K562 (cell line): ENCODE data around the gene UBXN1. TPM values are rescaled to one million over a fixed set of nuclear protein-coding genes. Genes with fewer than 3 reads are reported as not detected.
A peak's percentile ranks its signal among the peaks of the same experiment; 100 is the strongest.

Experiments used
- BMI1 ChIP-seq: fragments of 150-350 bp; IDR thresholded peaks from 2 replicates; pipeline ENCODE4 v1.6.1; 2014; ENCODE audit warnings: low read length
- BRCA1 ChIP-seq, 2 experiments: fragments of 450-650 bp in 1 of 2; sonication (generic) in 1 of 2; formaldehyde crosslinking in 1 of 2; IDR thresholded peaks; 2 replicates each; pipeline versions ENCODE4 v1.5.0 to v1.6.1; 2017 to 2020; ENCODE audit warnings: mild to moderate bottlenecking in 1 of 2, missing genetic modification reagents in 1 of 2
- HMGXB4 ChIP-seq: sonication (generic); formaldehyde crosslinking; IDR thresholded peaks from 2 replicates; pipeline ENCODE4 v1.8.1; 2023; ENCODE audit warnings: mild to moderate bottlenecking, missing genetic modification reagents
- PRDM10 ChIP-seq: fragments of 450-650 bp; IDR thresholded peaks from 2 replicates; pipeline ENCODE4 v1.6.1; 2018; ENCODE audit not compliant: partially characterized antibody
- polyA plus RNA-seq, 8 experiments: library from polyadenylated mRNA; depleted of rRNA in 4 of 8; stranded (reverse) in 5 of 8; unstranded in 3 of 8; fragments of >200 nt; fragmentation: Nextera tagmentation in 2 of 8; fragmentation: Illumina TruSeq in 1 of 8; extraction: Ambion mirVana in 2 of 8; extraction: Trizol in 1 of 8; gene quantifications; 2 replicates each; pipeline versions ENCODE4 v1.2.1 to v1.2.3, GENCODE V29; 2011 to 2014; ENCODE audit warnings: inconsistent platforms in 1 of 8, missing spikeins in 1 of 8
- total RNA-seq, 7 experiments: library from RNA; depleted of rRNA in 6 of 7; stranded (reverse); fragments of >200 nt in 6 of 7; fragmentation: Illumina TruSeq in 2 of 7; extraction: Trizol in 2 of 7; gene quantifications; 2 replicates each; pipeline versions ENCODE4 v1.2.1 to v1.2.3, GENCODE V29; 2011 to 2021; ENCODE audit warnings: low replicate concordance in 1 of 7
- TF ChIP-seq, protein P1 (sequence below), 2 experiments: fragments of 450-650 bp; IDR thresholded peaks; 2 replicates each; pipeline ENCODE4 v1.6.1; 2016
- TF ChIP-seq, protein P2 (sequence below), 2 experiments: IDR thresholded peaks; 2 replicates each; pipeline ENCODE4 v1.6.1; 2012; ENCODE audit warnings: improper control_type of control experiment in 2 of 2, low read depth in 2 of 2, low read length in 2 of 2, borderline replicate concordance in 1 of 2

UBXN1 gene
- total and polyA plus RNA-seq, 9 of the 15 experiments (the other 6 are each of a cell fraction or from before 2014, with no cell fraction given), result 4.8 to 263 (median 99.7) TPM

GRCh38 chr11:62726156-62726914 is 47.5 kb upstream of the UBXN1 start (continued):
- TF ChIP-seq, protein P1, sequence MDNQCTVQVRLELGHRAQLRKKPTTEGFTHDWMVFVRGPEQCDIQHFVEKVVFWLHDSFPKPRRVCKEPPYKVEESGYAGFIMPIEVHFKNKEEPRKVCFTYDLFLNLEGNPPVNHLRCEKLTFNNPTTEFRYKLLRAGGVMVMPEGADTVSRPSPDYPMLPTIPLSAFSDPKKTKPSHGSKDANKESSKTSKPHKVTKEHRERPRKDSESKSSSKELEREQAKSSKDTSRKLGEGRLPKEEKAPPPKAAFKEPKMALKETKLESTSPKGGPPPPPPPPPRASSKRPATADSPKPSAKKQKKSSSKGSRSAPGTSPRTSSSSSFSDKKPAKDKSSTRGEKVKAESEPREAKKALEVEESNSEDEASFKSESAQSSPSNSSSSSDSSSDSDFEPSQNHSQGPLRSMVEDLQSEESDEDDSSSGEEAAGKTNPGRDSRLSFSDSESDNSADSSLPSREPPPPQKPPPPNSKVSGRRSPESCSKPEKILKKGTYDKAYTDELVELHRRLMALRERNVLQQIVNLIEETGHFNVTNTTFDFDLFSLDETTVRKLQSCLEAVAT (IDR thresholded peaks at IDR 0.05), result 0 out of 4 replicates have a peak, but pooled peaks of 1 of the 2 experiments have one; percentile 49
- no peak for TF ChIP-seq BMI1
- peak; percentile 44 for TF ChIP-seq PRDM10
- TF ChIP-seq HMGXB4, result 0 out of 2 replicates have a peak, but pooled peaks have one; percentile 7
- TF ChIP-seq, protein P2, sequence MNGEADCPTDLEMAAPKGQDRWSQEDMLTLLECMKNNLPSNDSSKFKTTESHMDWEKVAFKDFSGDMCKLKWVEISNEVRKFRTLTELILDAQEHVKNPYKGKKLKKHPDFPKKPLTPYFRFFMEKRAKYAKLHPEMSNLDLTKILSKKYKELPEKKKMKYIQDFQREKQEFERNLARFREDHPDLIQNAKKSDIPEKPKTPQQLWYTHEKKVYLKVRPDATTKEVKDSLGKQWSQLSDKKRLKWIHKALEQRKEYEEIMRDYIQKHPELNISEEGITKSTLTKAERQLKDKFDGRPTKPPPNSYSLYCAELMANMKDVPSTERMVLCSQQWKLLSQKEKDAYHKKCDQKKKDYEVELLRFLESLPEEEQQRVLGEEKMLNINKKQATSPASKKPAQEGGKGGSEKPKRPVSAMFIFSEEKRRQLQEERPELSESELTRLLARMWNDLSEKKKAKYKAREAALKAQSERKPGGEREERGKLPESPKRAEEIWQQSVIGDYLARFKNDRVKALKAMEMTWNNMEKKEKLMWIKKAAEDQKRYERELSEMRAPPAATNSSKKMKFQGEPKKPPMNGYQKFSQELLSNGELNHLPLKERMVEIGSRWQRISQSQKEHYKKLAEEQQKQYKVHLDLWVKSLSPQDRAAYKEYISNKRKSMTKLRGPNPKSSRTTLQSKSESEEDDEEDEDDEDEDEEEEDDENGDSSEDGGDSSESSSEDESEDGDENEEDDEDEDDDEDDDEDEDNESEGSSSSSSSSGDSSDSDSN (IDR thresholded peaks at IDR 0.05; ENCODE audit: borderline replicate concordance in 1 of 2, low read depth in 2 of 2, low read length in 2 of 2), result peak in 1 of 2 experiments; percentile 21; a peak in 1 of 4 replicates
- no peak for TF ChIP-seq BRCA1 (IDR thresholded peaks at IDR 0.05)
- no peak for TF ChIP-seq BRCA1 (CRISPR knock-in tag; IDR thresholded peaks at IDR 0.05)
- TF ChIP-seq, all 486 proteins: peak for 20
